Ramos (cell line): ENCODE measurements around the gene FMN1.

Experiments used
- in situ Hi-C: fragments of 300-500 bp; cut with MboI; formaldehyde crosslinking; loops from one replicate; pipeline ENCODE4 v1.14.3; 2022; ENCODE audit warnings: low sequenced_read_pairs; ENCODE audit not compliant: unreplicated experiment

Gene FMN1

GRCh38 chr15:32718821-32719716 lies 475.4 kb downstream of the FMN1 start:
- in situ Hi-C loops = no loop called here

GRCh38 chr15:32718227-32718820 lies 476.2 kb downstream of the FMN1 start:
- in situ Hi-C loops = no loop called here

- in situ Hi-C loops = no loop called here
Measured at GRCh38 chr15:32717426-32718226, 476.9 kb downstream of the FMN1 start, which contains the start of gene GREM1. Gene GREM1, plus strand, starts transcription at chr15:32718004. Its CDS starts 12,687 bp downstream, at chr15:32730691.

- in situ Hi-C loops = no loop called here
Measured at GRCh38 chr15:32716915-32717425, 477.5 kb downstream of the FMN1 start.

- in situ Hi-C loops = no loop called here
Measured at GRCh38 chr15:32716216-32716914, 478.1 kb downstream of the FMN1 start.
